ENCODE data around the gene RPTOR. TPM values are rescaled to one million over a fixed set of nuclear protein-coding genes. Genes with fewer than 3 reads are reported as not detected.
"Not testable (repeated sequence)": the region's sequence is repeated elsewhere in the genome, so short reads cannot be mapped to it uniquely, and the experiment has no call there.

Gene RPTOR
- total RNA-seq, 2 donors from 2014 or later: 62.0 to 228 TPM

GRCh38 chr17:80758481-80759376, 214.1 kb downstream of the RPTOR start:
- ATAC-seq (replicated peaks): no peak
- Mint-ChIP-seq H3K27me3 (no peaks in the 10 kb centered on the region), H3K27ac (peak overlapping the region; percentile 96), H3K9me3 (no peaks in the 10 kb centered on the region), H3K36me3 (ENCODE audit: low read depth) (peaks cover 32% of the 10 kb centered on the region), H3K4me1 (peaks cover 38% of the 10 kb centered on the region), H3K4me3 (peak overlapping the region; percentile 89)

GRCh38 chr17:80759377-80759673, 214.7 kb downstream of the RPTOR start:
- Mint-ChIP-seq H3K27ac (peak overlapping the region; percentile 96), H3K4me1 (peaks cover 38% of the 10 kb centered on the region), H3K9me3 (no peaks in the 10 kb centered on the region), H3K36me3 (ENCODE audit: low read depth) (peaks cover 26% of the 10 kb centered on the region), H3K27me3 (no peaks in the 10 kb centered on the region), H3K4me3 (peak overlapping the region; percentile 89)
- ATAC-seq (replicated peaks): peak; percentile 62

GRCh38 chr17:80760511-80760911, 215.9 kb downstream of the RPTOR start:
- Mint-ChIP-seq H3K36me3 (ENCODE audit: low read depth) (peaks cover 21% of the 10 kb centered on the region), H3K4me1 (peaks cover 41% of the 10 kb centered on the region), H3K27ac (peak overlapping the region; percentile 96), H3K9me3 (no peaks in the 10 kb centered on the region), H3K27me3 (no peaks in the 10 kb centered on the region), H3K4me3 (peak overlapping the region; percentile 89)
- ATAC-seq (replicated peaks): peak; percentile 11

GRCh38 chr17:80761110-80761871, 216.7 kb downstream of the RPTOR start:
- Mint-ChIP-seq H3K36me3 (ENCODE audit: low read depth) (peaks cover 22% of the 10 kb centered on the region), H3K4me1 (peaks cover 43% of the 10 kb centered on the region), H3K27me3 (no peaks in the 10 kb centered on the region)

GRCh38 chr17:80762076-80762475, 217.4 kb downstream of the RPTOR start:
- H3K36me3 Mint-ChIP-seq (ENCODE audit: low read depth): peaks cover 18% of the 10 kb centered on the region
- no peak for ATAC-seq (replicated peaks)
- peak overlapping the region; percentile 96 for H3K27ac Mint-ChIP-seq
- H3K4me3 Mint-ChIP-seq: peak overlapping the region; percentile 89
- H3K9me3 Mint-ChIP-seq: no peaks in the 10 kb centered on the region
- no peaks in the 10 kb centered on the region for H3K27me3 Mint-ChIP-seq
- peaks cover 43% of the 10 kb centered on the region for H3K4me1 Mint-ChIP-seq

More at GRCh38 chr17:80761110-80761871, 216.7 kb downstream of the RPTOR start:
- no peaks in the 10 kb centered on the region for H3K9me3 Mint-ChIP-seq
- peak; percentile 83 for ATAC-seq (replicated peaks)
- H3K4me3 Mint-ChIP-seq: peak overlapping the region; percentile 89
- H3K27ac Mint-ChIP-seq: peak overlapping the region; percentile 96

GRCh38 chr17:80763293-80763867, 218.7 kb downstream of the RPTOR start:
- ATAC-seq (replicated peaks): no peak
- peaks cover 38% of the 10 kb centered on the region for H3K4me1 Mint-ChIP-seq
- peak overlapping the region; percentile 72 for H3K27ac Mint-ChIP-seq
- H3K36me3 Mint-ChIP-seq (ENCODE audit: low read depth): peaks cover 18% of the 10 kb centered on the region
- peak overlapping the region; percentile 89 for H3K4me3 Mint-ChIP-seq
- no peaks in the 10 kb centered on the region for H3K9me3 Mint-ChIP-seq
- H3K27me3 Mint-ChIP-seq: no peaks in the 10 kb centered on the region

- H3K27me3 Mint-ChIP-seq; H3K9me3 Mint-ChIP-seq; ATAC-seq (replicated peaks): not testable (repeated sequence)
- peaks cover 37% of the 10 kb centered on the region for H3K4me1 Mint-ChIP-seq
- peak overlapping the region; percentile 82 for H3K4me3 Mint-ChIP-seq
- peaks cover 18% of the 10 kb centered on the region for H3K36me3 Mint-ChIP-seq (ENCODE audit: low read depth)
- H3K27ac Mint-ChIP-seq: peak overlapping the region; percentile 95
Observed at GRCh38 chr17:80764627-80765145, 220.0 kb downstream of the RPTOR start.

GRCh38 chr17:80765241-80765961, 220.8 kb downstream of the RPTOR start:
- peaks cover 19% of the 10 kb centered on the region for H3K36me3 Mint-ChIP-seq (ENCODE audit: low read depth)
- ATAC-seq (replicated peaks): peak; percentile 16
- H3K27ac Mint-ChIP-seq: peak overlapping the region; percentile 95
- H3K27me3 Mint-ChIP-seq: no peaks in the 10 kb centered on the region
- no peaks in the 10 kb centered on the region for H3K9me3 Mint-ChIP-seq
- peak overlapping the region; percentile 82 for H3K4me3 Mint-ChIP-seq
- H3K4me1 Mint-ChIP-seq: peaks cover 33% of the 10 kb centered on the region

- no peaks in the 10 kb centered on the region for H3K9me3 Mint-ChIP-seq
- peaks cover 34% of the 10 kb centered on the region for H3K4me1 Mint-ChIP-seq
- ATAC-seq (replicated peaks): no peak
- H3K36me3 Mint-ChIP-seq (ENCODE audit: low read depth): peaks cover 25% of the 10 kb centered on the region
- peak overlapping the region; percentile 95 for H3K27ac Mint-ChIP-seq
- H3K27me3 Mint-ChIP-seq: no peaks in the 10 kb centered on the region
- peak overlapping the region; percentile 82 for H3K4me3 Mint-ChIP-seq
Observed at GRCh38 chr17:80766290-80766855, 221.7 kb downstream of the RPTOR start.

GRCh38 chr17:80768389-80768788, 223.8 kb downstream of the RPTOR start:
- Mint-ChIP-seq H3K27me3 (no peaks in the 10 kb centered on the region), H3K27ac (no peak overlapping the region), H3K4me1 (peaks cover 19% of the 10 kb centered on the region), H3K36me3 (ENCODE audit: low read depth) (peaks cover 16% of the 10 kb centered on the region), H3K9me3 (no peaks in the 10 kb centered on the region), H3K4me3 (no peak overlapping the region)
- ATAC-seq (replicated peaks): no peak

GRCh38 chr17:80768936-80769335, 224.3 kb downstream of the RPTOR start:
- Mint-ChIP-seq H3K27ac (no peak overlapping the region), H3K4me1 (peaks cover 16% of the 10 kb centered on the region), H3K36me3 (ENCODE audit: low read depth) (peaks cover 16% of the 10 kb centered on the region), H3K4me3 (no peak overlapping the region), H3K9me3 (no peaks in the 10 kb centered on the region), H3K27me3 (no peaks in the 10 kb centered on the region)
- no peak for ATAC-seq (replicated peaks)

- no peak overlapping the region for H3K27ac Mint-ChIP-seq
- H3K4me1 Mint-ChIP-seq: peaks cover 20% of the 10 kb centered on the region
- no peaks in the 10 kb centered on the region for H3K9me3 Mint-ChIP-seq
- H3K4me3 Mint-ChIP-seq: no peak overlapping the region
- no peak for ATAC-seq (replicated peaks)
- no peaks in the 10 kb centered on the region for H3K27me3 Mint-ChIP-seq
- peaks cover 16% of the 10 kb centered on the region for H3K36me3 Mint-ChIP-seq (ENCODE audit: low read depth)
Observed at GRCh38 chr17:80769516-80769915, 224.9 kb downstream of the RPTOR start.

GRCh38 chr17:80769936-80770625, 225.4 kb downstream of the RPTOR start:
- Mint-ChIP-seq H3K9me3 (no peaks in the 10 kb centered on the region), H3K27me3 (no peaks in the 10 kb centered on the region), H3K4me1 (peaks cover 26% of the 10 kb centered on the region)

More at GRCh38 chr17:80769936-80770625, 225.4 kb downstream of the RPTOR start:
- H3K36me3 Mint-ChIP-seq (ENCODE audit: low read depth): peaks cover 16% of the 10 kb centered on the region
- no peak for ATAC-seq (replicated peaks)
- H3K4me3 Mint-ChIP-seq: no peak overlapping the region
- H3K27ac Mint-ChIP-seq: no peak overlapping the region

Measured in activated T-helper 17 cell treated with anti-CD3 and anti-CD28 coated beads, Interleukin-2, amount 50 U/mL, for 72 hours (primary cell).